Stimulated activated CD8-positive, alpha-beta memory T cell treated with anti-CD3 and anti-CD28 coated beads, Interleukin-7, amount 100 ng/mL, for 4 hours (primary cell): ENCODE measurements around the gene PRXL2C.
"Not testable (repeated sequence)": the region's sequence is repeated elsewhere in the genome, so short reads cannot be mapped to it uniquely, and the experiment has no call there.

Experiments used
- DNase-seq, 2 donors: peaks; one replicate each; pipeline ENCODE4 v3.0.0-alpha.2; 2020; ENCODE audit warnings: low read depth in 2 of 2

PRXL2C gene

DNA sequence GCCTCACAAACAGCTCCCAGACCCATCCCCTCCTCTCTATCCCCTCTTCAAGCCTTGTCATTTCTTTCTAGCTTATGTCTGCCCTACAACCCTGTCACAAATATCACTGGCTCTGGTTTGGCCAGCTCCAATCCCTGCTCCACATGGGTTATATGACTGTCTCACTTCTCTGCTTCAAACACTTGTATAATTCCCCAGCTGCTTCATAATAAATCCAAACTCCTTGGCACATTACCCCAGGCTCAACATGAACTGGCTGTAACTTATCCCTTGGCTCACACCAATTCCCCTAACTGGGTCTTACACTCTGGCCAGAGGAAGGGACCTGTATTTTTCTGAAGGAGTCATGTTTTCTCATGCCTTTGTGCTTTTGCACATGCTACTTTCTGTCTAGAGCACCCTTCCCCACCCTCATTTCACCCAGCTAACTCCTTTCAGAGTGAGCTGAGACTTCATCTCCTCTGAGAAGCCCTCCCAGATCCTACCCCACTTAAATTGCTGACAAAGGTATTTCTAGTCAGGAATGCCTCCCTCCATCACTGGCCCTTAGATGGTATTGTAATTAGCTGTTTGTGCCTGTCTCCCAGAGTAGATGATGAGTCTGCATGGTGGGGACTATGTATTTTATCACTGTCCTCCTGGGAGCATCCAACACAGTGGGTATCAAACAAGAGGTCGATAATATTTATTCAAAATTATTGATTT, 5.3 kb downstream of the PRXL2C start:
- DNase-seq, result no peak

GRCh38 chr9:96646081-96646991, 8.8 kb downstream of the PRXL2C start:
- no peak for DNase-seq

DNA sequence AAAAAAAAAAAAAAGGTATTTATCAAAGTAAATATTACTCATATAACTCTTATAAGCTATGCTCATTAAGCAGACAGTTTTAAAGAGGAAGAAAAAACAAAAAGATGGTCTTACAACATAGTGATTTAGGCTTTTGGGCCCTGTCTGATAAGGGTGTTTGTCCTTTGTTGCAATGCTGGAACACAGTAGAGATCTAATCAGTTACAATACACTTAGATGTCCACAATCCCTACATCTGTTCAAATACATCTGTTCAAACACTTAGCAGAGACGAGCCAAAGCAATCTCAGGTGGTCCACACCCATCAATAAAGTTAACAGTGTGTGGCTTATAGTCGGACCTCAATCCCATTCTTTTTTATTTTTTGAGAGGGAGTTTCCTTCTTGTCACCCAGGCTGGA, 11.0 kb downstream of the PRXL2C start:
- no peak for DNase-seq

DNA sequence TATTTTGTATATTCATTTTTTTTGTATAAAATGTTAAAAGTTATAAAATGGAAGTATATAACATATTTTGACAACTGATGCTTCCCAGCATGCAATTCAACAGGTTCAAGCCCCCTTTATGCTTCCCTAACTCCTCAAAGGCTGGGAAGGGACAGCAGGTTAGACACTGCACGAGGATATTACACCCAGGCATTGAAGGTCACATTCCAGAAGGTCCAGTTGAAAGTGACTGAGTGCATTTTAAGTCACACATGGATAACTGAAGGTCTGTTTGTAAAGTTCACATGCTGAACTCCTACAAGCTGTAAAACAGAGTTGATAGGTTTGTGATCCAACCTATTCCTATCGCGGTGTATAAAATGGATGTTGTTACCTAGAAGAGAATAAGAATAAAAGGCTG, 13.6 kb downstream of the PRXL2C start:
- no peak for DNase-seq

DNA sequence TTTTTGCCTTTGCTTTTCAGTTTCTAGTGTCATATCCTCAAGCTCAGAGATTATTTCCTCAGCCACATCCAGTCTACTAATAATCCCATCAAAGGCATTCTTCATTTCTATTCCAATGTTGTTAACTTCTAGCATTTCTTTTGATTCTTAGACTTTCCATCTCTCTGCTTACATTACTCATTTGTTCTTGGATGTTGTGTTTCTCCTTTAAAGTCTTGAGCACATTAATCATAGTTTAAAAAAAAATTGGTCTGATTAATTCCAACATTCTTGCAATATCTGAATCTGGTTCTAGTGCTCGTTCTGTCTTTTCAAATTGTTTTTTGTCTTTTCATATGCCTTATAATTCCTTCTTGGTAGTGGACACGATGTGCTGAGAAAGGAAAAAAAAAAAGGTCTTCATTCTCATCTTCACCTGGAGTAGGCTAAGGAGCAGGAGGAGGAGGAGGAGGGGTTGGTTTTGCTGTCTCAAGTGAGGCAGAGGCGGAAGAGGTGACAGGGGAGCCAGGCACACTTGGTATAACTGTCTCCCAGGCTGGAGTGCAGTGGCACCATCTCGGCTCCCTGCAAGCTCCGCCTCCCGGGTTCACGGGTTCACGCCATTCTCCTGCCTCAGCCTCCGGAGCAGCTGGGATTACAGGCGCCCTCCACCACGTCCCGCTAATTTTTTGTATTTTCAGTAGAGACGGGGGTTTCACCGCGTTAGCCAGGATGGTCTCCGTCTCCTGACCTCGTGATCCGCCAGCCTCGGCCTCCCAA, 16.3 kb downstream of the PRXL2C start:
- DNase-seq, result no peak

GRCh38 chr9:96636368-96636767, 18.7 kb downstream of the PRXL2C start:
- DNase-seq, result no peak

- DNase-seq, result not testable (repeated sequence)
These were observed 21.5 kb downstream of the PRXL2C start for GRCh38 chr9:96633579-96633978.

DNA sequence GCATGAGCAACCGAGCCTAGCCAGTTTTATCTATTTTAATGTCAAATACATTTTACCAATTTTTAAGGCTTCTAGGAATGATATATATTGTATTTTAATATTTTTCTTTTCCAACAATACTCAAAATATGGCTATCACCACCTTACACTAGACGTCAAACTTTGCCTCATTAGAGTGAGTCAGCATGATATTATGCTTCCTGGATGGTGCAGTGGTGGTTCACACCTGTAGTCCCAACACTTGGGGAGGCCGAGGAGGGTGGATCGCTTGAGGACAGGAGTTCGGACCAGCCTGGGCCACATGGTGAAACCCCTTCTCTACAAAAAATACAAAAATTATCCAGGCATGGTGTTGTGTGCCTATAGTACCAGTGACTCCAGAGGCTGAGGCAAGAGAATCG, 28.2 kb downstream of the PRXL2C start:
- DNase-seq, result no peak

DNA sequence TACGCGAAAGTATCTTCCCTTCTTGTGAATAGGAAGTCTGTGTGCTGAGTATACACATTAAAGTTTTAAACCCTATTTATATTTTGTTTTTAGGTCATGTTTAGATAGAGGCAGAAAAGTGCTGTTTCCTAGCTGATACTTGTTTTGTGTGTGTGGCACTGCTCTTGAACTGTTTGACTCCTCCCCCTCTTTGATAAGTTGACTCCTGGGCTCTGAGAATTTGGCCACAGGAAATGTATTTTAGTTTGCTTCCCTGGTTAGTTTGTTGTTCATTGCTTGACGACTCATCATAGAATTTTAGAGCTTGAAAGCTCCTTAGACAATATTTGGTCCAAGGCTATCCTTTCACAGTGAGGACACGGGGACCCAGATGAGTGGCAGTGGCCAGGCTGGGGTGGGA, 33.5 kb downstream of the PRXL2C start:
- DNase-seq, result no peak

GRCh38 chr9:96620832-96621269, 34.3 kb downstream of the PRXL2C start:
- DNase-seq, result no peak

DNA sequence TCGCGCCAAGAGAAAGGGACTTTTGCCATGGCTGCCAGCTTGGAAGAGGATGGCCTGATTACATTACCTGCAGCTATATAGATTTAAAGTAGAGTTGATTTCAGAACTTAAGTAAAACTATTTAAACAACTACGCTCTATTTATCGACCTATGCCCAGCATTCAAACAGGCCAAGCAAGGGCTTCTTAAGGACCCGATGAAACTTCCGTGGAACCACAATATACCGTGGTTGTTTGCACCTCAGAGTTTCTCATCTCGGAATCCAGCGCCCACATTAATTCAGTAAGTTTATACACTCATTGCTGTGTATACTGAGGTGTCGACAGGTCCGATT, 35.0 kb downstream of the PRXL2C start:
- DNase-seq, result no peak

DNA sequence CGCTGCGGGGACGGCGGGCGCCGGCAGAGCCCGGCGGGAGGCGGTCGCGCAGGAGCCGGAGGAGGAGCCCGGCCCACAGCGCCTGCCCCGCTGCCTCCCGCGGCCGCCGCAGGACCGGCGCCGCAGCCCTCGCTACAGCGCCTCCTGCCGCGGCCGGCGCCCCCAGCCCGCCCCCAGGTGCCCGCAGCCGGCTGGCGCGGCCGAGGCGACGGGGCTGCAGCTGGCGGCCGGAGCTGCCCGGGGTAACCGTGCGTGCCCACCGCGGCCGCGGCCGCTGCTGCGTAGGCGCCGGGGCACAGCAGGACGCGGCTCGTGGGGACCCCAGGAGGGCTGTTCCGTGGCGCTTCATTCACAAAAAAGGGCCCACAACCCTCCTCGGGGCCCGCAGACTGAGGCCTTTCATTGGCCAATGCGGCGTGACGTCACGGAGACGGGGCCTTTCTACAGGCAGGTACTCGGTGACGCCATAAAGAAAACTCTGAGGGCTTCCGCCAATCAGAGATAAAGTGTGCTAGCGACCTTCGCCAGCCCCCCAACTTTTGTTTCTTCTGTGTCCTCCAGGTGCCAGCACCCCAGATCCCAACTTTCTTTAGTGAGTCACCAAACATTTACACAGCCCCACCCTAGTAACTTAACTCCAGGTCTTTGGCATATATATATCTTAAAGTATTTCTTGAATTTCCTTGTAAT, 35.5 kb downstream of the PRXL2C start, which contains the start of gene CDC14B:
TSS of gene CDC14B (minus strand) at position 353 of the 690 bp plus-strand sequence. CDS start 465 bp downstream, outside the sequence.
- DNase-seq, result peak; percentile 61 to 62

DNA sequence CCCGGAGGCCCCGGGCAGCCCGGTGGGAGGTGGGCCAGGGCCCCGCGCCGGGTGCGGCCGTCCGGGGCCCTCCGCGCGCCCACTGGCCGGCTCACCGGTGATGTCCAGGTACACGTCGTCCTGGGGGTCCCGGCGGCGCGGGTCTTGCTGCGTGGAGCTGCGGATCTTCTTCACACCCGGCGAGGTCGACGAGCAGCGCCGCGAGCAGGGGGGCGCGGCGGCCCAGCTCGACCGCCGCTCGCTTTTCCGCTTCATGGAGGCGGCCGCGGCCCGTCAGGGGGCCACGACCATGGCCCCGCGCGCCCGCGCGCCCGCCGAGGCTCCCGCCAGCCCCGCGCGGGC, 36.0 kb downstream of the PRXL2C start:
- no peak for DNase-seq

DNA sequence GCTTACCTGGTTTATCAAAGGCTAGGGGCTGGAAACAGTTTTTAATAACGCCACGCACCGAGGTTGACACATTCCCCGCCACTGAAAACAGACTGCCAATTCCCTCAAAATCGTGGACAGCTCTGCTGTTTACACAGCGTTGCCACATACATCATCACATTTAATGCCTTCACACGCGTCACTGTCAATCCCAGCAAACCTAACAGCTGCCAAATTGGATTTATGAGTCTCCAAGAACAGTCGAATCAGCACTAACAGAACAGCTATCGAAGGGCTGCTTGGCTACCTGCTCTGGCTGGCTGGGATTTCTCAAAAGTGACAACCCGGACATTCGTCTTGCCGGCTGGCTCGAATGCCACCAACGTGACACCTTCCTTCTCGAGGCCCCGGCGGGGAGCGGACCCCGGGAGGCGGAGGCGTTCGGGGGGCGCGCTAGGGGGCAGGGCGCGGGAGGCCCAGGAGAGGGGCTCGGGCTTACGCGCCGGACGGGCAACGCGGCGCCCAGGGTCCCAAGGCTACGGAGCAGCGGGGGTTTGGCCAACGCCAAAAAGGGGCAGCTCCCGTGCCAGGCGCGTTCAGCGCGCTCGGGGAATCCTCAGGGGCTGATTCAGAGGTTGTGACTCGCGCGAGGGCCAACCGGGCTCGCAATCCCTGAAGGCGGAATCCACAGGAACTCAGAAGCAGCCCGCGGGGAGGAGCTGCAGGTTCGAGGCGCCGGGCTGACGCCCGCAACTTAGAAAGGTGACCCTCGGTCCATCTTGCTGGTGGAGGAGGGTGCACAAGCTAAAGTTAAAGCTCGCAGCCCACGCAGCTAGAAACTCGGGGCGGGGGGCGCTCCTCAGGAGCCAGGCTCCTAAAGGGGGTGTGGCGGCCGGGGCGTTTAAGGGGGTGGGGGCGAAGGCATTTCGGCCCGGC, 36.7 kb downstream of the PRXL2C start:
- DNase-seq, result peak in 1 of 2 donors; percentile 1

DNA sequence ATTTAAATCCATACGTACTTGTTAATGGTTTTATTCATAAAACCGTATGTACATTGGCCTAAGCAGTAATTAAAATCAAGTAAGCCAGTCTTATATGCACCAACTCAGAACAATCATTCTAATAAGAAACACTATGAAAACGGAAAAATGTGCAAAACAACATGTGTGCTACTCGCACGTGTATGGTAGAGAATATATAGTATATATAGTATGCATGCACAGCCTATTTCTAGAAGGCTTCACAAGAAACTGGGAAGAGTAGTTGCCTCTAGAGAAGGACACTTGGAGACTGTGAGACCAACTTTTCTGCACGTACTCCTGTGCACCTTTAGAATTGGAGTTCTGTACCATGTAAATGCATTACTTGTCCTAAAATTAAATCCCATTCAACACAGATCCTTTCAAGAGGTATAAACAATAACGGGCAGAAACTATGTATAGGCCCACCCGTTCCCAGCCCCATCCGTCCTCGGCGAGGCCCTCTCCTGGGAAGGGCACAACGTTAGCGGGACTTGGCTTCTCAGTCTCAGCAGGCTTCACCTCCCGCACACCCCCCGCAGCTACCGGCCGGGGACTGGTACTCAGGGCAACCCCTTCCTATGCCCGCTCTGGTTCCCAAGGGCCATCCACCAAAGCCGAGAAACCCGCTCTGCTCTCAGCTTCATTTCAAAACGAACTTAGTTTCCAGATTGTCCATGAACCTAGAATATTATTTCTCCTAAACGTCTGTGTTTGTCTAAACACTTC, 37.5 kb downstream of the PRXL2C start:
- no peak for DNase-seq

GRCh38 chr9:96616817-96617438, 38.2 kb downstream of the PRXL2C start:
- no peak for DNase-seq

DNA sequence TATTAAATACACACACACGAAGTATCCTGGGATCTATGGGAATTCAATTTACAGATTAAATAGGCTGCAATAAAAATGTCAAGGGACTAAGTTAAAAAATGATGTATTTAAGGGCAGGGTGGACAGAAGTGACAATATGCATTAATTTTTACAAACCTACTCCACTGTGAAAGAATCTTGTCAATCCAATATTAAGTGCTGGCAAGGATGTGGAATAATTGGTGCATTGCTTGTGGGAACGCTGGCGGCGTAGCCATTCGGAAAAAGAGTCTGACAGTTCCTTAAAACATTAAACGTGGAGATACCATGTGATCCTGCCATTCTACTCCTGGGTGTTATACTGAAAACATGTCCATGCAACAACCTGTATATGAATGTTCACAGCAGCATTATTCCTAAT, 39.7 kb downstream of the PRXL2C start:
- no peak for DNase-seq

GRCh38 chr9:96614664-96615063, 40.5 kb downstream of the PRXL2C start:
- not testable (repeated sequence) for DNase-seq

- no peak for DNase-seq
These were observed 42.0 kb downstream of the PRXL2C start for GRCh38 chr9:96612966-96613589.
